Midbrain (tissue), 1 donor: ENCODE data around the gene ARHGAP18.
"Not testable (repeated sequence)": the region's sequence is repeated elsewhere in the genome, so short reads cannot be mapped to it uniquely, and the experiment has no call there.

Source experiments
- DNase-seq: peaks from one replicate; lab custom pipeline; 2025; lab: John Stamatoyannopoulos, UW

ARHGAP18 gene

DNA sequence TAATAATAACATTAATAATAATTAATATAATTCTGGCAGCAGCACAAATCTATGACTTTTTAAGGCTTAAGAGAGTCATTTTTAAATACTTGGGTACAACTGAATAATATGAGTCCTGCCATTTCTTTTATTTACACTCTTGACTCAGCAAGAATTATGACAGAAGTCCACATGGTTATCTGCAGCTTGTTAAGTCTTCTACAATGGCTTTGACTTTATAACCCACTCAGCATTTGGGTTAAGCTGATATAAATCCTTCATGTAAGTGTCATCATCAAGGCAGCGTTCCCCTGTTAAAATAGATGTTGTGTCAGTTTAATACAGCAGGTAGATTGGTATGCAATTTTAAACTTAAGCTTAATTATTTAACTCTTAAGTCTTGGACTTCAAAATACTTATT lies 131.7 kb downstream of the ARHGAP18 start:
- no peak for DNase-seq

DNA sequence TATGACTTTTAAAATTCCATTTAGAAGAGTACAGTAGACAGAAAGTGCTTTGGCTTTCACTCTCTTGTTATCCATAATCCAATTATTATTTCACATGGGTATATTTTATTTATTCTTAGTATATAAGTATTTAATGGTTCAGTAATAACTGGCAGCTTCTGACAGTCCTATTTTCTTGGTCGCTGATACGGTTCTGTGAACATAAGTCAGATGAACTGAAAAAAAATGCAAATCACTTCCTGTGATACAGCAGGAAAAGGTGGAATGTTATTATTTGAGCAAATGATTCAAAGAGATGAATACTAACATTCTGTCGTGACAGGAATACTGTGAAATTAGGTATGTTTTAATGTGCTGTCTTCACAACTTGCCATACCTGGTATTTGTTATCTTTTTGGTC lies 132.3 kb downstream of the ARHGAP18 start:
- no peak for DNase-seq

DNA sequence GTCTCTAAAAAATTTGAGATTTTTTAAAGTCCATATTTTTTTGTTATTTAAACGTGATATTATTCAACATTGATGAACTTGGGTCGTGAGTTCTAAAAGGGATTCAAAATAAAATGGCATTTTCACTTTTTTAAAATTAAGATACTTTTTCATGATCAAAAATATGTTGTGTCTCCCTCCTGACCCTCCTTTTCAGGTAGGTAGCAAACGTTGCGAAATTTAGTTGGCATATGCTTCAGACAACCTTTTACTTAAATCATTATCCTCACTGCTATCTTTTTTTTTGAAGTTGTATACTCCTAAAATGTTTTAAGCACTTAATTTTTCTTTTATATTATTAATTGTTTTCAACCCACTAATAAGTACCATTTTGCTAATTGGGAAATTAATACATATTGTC lies 133.5 kb downstream of the ARHGAP18 start:
- DNase-seq = no peak

DNA sequence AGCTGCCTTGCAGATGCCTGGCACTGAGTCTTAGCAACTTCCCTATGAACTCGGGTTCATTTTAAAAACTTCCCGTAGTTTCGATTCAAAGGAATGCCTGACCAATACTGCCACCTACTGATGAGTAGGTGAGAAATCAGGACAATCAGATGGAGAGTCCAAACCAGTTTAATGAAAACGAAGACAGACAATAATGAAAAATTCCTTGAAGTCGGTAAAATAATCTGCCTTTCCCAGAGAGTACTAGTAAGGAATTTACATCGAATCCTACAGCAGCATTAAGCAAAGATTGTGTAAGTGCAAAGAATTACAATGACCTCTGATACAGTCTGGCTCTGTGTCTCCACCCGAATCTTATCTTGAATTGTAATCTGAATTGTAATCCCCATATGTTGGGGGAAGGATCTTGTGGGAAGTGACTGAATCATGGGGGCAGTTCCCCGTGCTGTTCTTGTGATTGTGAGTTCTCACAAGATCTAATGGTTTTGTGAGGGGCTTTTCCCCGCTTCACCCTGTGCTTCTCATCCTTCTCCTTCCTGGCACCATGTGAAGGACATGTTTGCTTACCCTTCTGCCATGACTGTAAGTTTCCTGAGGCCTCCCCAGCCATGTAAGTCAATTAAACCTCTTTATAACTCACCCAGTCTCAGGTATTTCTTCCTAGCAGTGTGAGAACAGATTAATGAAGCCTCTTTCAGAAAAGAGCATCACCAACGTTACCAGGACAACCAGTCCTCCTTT lies 134.4 kb downstream of the ARHGAP18 start:
- DNase-seq = peak; percentile 58

DNA sequence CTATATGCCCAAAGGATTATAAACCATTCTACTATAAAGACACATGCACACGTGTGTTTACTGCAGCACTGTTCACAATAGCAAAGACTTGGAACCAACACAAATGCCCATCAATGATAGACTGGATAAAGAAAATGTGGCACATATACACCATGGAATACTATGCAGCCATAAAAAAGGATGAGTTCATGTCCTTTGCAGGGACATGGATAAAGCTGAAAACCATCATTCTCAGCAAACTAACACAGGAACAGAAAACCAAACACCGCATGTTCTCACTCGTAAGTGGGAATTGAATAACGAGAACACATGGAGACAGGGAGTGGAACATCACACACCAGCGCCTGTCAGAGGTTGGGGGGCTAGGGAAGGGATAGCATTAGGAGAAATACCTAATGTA lies 135.4 kb downstream of the ARHGAP18 start:
- not testable (repeated sequence) for DNase-seq

DNA sequence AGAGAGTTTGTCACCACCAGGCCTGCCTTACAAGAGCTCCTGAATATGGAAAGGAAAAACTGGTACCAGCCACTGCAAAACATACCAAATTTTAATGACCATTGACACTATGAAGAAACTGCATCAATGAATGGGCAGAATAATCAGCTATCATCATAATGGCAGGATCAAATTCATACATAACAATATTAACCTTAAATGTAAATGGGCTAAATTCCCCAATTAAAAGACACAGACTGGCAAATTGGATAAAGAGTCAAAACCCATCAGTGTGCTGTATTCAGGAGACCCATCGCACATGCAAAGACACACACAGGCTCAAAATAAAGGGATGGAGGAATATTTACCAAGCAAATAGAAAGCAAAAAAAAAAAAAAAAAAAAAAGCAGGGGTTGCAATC lies 139.0 kb downstream of the ARHGAP18 start:
- not testable (repeated sequence) for DNase-seq

DNA sequence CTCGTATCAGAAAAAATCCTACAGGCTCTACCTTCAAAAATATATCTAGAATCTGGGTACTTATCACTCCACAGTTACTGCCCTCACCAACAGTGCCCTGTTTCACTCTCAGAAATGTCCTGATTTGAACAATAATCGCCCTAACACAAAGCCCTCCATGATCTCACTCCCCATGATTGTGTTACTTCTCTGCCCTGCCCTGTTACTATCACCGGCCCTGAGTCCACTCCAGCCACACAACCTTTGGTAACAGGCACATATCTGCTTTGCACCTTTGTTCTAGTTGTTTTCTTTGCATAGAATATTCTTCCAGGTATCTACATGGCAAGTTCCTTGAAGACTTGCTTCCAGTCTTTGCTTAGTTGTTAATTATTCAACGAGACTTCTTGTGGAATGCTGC lies 142.0 kb downstream of the ARHGAP18 start:
- DNase-seq = no peak

DNA sequence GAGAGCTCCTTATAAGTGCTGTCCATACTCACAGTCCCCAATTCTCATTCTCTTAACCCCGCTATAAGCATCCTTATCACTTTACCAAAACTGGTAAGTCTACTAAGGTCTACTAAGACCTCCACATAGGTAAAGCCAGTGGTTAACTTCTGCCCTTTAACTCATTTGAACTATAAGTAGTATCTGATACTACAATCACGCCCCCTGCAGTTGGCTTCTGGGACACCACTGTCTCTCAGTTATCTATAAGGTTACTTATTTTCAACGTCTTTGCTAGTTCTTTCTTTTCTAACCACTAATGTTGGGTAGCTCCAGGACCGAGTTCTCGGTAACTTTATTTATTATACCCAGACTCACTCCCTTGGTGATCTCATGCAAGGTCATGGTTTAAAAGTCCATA lies 142.6 kb downstream of the ARHGAP18 start:
- no peak for DNase-seq

DNA sequence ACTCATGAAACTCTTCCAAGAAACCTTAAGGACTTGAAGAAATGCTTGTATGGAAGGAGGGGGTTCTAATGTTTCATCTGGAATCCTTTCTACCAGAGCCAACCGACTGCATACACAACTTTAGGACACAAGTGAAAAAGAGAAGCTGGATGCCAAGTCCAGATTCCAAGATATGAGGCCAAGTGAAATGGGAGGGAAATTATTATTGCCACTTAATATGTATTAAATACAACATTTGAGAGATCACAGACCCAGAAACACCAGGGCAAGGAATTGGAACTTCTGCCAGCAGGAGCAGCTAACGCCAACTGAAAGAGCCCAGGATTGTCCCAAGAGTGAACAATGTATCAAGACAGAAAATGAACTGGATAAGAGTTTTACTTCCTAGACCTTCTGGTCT lies 144.2 kb downstream of the ARHGAP18 start:
- DNase-seq = no peak

DNA sequence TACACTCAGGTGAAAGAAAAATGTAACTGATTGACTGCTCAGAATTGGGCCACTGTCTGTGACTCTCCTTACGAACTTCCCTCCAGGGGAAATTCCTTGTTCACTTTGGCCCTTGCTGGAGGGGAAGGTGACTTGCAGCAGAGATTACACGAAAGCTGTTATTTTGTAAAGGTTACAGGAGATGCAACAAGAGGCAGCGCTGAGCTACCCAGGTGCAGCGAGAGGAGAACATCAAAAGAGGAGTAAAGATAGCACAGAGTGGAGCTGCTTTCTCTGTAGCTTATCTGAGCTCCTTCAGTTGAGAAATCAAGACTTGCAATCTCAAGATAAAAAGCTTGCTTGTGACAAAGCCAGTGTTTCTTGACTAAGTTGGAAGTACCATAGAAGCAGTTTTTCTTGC lies 144.6 kb downstream of the ARHGAP18 start:
- DNase-seq = no peak

DNA sequence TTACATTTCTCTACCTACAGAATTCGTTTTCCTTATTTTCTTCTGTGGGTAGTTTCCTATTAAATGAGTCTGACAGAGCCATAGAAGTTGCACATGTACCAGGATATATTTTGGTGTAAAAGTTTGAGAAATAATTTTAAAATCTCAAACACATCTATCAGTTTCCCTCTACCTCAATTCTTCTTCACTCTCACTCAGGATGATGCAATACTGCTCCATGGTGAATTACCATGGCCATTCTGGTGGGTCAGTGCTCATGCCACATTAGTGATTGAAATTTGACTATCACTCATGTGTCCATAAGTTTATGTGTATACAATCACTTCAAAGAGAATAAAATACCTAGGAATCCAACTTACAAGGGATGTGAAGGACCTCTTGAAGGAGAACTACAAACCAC lies 151.7 kb downstream of the ARHGAP18 start:
- no peak for DNase-seq

DNA sequence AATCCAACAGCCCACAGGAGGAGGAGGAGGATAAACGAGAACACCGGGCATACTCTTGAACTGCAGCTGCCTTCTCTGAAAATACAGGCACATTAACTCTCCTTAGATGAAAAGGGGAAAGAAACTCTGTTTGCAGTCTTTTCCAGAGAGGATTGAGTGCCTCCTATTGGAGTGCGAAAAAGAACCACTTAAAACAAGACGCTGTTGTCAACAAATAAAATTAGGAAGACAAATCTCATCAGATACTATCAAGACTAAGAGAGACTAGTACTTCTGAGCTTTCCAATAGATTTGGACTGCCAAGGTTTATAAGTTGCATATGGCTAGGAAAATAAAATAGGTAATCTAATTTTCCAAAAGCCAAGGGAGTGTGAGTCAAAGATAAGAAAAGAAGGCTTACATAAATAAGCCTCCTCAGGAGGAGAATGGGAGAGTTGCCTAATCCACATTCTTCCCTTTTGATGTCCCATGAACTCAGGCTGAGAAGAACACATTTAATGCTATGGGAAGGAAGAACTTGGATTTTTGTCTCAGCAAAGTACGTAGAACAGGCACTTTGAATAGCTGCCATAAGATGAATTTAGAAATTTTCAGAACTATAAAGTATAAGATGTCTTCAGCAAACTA lies 154.7 kb downstream of the ARHGAP18 start:
- no peak for DNase-seq

DNA sequence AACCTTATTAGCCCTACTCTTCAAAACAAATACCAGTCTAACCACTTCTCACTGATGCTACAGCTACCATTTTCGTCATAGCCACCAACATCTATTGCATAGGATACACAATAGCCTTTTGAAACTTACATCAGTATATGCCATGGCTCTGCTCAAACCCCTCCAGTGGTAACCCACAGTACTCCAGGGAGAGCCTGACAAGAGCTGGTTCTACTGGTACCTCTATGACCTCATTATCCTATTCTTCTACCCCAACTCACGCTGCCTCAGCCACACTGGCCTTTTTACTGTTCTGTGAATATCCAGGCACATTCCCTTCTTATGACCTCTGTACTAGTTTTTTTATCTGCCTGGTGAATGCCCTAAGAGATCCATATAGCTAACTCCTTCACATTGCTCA lies 157.6 kb downstream of the ARHGAP18 start:
- DNase-seq = no peak

DNA sequence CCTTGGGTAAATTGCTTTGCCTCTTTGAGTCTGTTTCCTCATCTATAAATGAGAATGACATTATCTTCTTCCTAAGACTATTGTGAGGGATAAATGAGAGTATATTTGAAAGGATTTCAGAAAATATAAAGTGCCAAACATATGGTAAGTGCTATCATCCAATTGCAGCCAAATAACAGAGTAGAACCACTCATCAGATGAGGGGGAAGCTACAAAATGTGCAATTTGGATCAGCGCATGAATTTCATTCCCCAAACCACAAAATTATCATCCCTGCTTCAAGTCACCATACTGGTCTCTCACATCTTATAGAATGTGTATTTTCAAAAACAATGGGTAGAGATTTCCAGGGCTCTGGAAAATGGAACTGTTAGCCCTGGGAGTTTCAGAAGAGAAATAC lies 158.5 kb downstream of the ARHGAP18 start:
- no peak for DNase-seq

DNA sequence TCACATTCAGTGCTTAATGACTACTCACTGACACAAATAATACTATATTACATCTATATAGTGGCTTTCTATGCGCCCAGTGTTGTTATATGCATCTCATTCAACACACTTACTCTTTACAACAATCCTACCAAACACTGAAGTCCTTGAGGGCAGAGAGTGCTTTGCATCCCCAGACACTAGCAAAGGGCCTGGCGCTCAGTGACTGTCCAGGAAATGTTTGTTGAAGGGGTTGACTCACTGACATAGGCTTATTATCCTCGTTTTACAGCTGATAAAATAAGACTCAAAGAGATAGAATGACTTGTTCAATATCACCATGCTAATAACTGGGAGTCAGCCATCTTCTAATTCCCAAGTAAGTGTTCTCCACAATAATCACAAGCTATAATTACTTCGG lies 163.3 kb downstream of the ARHGAP18 start:
- DNase-seq = no peak

DNA sequence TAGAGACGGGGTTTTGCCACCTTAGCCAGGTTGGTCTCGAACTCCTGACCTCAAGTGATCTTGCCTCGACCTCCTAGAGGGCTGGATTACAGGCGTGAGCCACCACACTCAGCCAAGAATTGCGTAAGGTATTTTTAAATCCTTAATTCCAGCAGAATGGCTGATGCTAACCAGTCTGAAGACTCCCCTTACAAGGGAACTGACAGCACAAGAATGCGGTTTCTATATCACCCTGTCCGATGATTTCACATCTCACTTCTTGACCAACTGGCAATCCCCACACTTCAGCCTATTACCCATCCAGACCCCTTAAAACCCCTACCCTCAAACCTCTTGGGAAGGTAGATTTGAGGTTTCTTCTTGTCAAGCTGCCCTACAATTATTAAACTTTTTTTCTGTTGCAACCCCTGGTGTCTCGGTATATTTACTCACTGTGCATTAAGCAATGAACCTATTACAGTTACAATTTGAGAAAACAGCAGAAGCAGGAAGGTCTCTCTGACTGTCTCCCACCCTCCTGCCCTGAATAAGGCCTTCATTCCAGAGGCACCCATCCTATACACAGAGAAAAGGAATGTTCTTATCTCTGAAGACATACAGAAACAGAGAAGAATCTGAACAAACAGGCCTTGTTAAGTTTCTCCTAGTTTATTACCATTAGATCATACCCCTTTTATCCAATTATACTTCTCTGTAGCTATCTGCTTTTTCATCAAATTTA lies 164.9 kb downstream of the ARHGAP18 start:
- DNase-seq = no peak

DNA sequence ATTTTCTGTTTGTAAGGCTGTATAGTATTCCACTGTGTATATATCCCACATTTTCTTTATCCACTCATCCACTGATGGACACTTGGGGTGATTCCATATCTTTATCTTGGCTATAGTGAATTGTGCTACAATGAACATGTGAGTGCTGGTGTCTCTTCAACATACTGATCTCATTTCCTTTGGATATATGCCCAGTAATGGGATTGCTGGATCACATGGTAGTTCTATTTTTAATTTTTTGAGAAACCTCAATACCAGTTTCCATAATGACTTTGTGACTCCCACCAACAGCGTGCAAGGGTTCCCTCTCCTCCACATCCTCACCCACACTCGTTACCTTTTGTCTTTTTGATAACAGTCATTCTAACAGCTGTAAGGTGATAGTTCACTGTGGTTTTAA lies 166.0 kb downstream of the ARHGAP18 start:
- no peak for DNase-seq

DNA sequence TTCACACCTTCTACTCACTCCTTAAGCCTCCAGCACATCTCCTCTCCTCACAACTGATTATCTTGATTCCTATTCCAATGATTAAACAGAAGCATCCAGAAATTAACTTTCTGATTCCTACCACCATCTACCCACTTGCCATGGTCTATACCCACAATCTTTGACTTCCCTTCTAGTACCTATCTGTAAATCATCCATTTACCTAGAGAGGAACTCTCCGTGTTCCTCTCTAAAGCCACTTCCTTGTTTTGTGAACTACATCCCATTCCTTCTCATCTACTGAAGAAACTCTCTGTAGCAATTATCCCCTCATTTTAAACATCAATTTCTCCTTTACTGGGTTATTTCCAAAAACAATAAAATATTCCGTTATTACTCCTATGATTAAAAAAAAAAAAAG lies 167.3 kb downstream of the ARHGAP18 start:
- no peak for DNase-seq

DNA sequence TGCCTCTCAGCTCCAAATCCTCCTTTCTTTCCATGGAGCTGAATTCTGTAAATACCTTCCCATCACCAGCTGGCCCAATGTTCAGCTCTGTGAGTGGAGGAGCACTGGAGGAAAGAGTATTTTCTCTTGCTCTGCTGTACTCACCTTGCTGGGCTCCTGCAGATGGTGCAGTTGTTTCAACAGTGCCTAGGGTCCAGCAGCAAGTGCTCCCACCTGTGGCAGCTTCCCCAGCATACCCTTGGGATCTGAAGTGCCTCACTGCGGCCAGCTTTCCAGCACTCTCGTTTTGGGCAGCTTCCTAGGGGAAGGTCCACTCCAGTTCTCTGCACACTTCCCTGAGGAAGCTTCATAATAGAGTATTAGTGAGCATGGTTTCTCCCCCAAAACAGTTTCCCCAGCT lies 170.9 kb downstream of the ARHGAP18 start:
- no peak for DNase-seq

DNA sequence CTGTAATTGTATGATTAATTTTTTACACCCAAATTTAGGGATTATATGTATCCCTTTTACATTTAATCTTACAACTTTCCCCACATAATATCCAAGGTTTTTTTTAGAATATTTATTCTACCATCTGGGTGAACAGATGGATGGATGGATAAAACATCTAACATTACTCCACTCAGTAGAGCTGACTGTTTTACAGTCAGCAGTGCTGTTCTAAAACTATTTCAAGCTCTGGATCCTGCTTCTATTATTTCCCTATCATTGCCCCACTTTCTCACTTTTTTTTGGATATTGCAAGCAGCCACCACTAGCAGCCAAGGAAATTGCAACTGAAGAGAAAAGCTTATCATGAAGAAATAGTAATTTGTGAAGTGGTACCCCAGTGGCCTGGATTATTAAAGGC lies 173.7 kb downstream of the ARHGAP18 start:
- DNase-seq = no peak

DNA sequence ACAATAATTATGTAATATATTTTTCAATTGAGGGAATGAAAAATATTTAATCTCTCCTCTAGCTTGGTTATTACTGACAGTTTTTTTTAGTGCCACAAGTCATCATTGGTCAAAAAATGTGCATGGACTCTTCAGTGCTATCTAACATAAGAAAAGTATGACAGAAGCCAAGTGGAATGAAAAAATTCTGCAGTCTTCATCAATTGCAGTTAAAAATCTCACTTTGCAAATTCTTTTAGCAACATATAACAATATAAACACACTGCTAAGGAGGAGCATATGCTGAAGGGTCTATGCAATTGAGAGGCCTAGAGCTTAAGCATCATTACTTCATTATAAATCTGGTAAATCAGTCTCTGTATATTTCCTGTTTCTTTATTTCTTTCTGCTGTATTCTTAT lies 175.1 kb downstream of the ARHGAP18 start:
- DNase-seq = no peak
